Epidermal melanocyte (primary cell): ENCODE results near the gene TPSB2.
"Not testable (repeated sequence)": the region's sequence is repeated elsewhere in the genome, so short reads cannot be mapped to it uniquely, and the experiment has no call there.

Experiments
- DNase-seq: peaks from one replicate; pipeline ENCODE4 v3.0.0; 2011; ENCODE audit warnings: low spot score; ENCODE audit not compliant: insufficient read length

The TPSB2 gene

GRCh38 chr16:1241081-1241480 lies 11.1 kb upstream of the TPSB2 start:
- not testable (repeated sequence) for DNase-seq

DNA sequence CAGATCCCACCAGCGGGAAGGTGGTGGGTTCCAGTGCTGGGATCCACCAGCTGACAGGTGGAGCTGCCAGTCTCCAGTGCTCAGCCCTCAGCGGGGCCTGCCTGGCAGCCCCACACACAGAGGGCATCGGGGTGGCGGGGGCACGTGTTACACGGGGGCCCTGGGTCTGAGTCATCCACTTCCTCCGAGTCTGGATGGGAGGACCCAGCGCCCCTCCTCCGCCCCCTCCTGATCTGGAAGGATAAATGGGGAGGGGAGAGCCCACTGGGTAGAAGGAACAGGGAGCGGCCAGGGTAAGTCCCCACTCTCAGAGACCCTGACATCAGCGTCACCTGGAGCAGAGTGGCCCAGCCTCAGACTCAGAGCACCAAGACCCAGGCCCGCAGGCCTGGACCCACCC lies 10.5 kb upstream of the TPSB2 start, which contains the start of gene TPSAB1:
Gene TPSAB1 (plus strand): TSS at position 270 of the 400 bp plus-strand sequence. CDS start 234 bp downstream, outside the sequence.
- not testable (repeated sequence) for DNase-seq

GRCh38 chr16:1239575-1239974 lies 9.6 kb upstream of the TPSB2 start:
- DNase-seq = not testable (repeated sequence)

DNA sequence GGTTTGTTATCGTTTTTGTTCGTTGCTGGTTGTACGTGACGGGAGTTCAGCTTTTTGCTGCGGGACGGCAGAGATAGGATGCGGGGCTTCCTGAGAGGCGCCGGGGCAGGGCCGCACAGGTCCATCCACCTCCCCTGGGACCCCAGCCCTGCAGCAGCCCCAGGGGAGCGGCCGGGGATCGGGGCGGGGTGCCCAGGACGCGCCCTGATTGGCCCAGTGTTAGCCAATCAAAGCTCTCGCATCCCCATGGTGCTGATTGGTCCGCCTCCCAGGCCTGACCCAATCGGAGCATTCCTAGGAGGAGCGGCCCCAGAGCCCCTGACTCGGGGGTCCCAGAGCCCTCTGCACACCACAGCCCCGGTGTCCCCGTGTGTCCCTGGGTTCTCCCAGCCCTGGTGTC lies 8.9 kb upstream of the TPSB2 start:
- DNase-seq = not testable (repeated sequence)

DNA sequence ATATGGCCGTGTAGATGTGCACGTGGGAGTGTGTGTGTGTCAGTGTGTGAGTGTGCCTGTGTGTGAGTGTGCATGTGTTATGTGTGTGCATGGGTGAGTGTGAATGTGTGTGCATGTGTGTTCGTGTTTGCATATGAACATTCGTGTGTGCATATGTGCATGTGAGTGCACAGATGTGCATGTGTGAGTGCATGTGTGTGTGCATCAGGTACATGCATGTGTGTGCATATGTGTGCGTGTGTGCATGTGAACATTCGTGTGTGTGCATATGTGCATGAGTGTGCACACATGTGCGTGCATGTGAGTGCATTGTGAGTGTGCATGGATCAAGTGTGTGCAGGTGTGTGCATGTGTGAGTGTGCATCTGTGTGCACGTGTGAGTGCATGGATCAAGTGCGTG lies 8.0 kb upstream of the TPSB2 start:
- DNase-seq = no peak

DNA sequence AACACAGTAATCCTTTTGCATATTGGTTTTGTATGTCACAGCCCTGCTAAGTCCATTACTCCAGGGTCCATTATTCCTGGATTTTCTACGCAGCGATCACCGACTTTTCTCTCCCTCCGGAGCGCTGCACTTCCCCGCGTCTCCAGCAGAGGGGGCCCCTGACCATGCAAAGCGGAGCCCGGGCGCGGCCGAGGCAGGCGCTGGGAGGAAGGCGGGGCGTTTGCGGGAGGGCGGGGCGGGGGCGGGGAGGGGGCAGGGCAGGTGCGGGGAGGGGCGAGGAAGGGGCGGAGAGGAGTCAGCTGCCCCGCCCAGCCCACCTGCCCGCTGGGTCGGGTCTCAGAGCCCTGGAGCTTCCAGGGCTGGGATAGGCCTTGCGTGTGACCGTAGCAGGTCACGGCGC lies 6.7 kb upstream of the TPSB2 start:
- DNase-seq = not testable (repeated sequence)

DNA sequence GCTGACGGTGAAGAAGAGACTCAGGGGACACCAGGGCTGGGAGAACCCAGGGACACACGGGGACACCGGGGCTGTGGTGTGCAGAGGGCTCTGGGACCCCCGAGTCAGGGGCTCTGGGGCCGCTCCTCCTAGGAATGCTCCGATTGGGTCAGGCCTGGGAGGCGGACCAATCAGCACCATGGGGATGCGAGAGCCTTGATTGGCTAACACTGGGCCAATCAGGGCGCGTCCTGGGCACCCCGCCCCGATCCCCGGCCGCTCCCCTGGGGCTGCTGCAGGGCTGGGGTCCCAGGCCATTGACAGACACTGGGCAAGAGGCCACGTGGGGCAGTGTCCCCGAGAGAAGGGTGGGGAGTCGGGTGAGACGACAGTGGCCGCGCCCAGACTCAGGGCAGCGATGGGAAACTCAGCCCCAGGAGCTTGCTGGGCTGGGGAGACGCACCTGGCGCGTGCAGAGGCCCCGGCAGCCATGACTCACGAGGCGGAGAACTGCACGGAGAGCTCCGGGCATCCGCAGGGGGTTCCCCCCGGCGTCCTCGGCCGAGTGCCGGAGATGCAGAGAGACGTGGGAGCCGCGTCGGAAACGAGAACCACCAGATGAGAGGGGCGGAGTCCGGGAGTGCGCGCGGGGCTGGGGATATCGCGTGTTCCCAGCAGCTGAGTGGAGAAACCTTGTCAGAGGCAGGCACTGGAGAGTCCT lies 2.2 kb upstream of the TPSB2 start:
- DNase-seq = not testable (repeated sequence)

DNA sequence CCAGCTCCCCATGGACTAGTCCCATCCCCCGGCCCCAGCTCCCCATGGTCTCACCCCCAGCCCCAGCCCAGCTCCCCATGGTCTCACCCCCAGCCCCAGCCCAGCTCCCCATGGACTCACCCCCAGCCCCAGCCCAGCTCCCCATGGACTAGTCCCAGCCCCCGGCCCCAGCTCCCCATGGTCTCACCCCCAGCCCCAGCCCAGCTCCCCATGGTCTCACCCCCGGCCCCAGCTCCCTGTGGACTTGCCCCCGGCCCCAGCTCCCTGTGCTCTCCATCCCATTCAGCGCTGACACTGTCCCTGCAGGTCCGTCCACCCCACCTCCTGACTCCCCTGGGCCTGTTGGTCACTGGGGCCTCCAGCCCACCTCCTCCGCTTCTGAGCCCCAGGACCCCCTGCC lies 1.3 kb upstream of the TPSB2 start:
- not testable (repeated sequence) for DNase-seq

DNA sequence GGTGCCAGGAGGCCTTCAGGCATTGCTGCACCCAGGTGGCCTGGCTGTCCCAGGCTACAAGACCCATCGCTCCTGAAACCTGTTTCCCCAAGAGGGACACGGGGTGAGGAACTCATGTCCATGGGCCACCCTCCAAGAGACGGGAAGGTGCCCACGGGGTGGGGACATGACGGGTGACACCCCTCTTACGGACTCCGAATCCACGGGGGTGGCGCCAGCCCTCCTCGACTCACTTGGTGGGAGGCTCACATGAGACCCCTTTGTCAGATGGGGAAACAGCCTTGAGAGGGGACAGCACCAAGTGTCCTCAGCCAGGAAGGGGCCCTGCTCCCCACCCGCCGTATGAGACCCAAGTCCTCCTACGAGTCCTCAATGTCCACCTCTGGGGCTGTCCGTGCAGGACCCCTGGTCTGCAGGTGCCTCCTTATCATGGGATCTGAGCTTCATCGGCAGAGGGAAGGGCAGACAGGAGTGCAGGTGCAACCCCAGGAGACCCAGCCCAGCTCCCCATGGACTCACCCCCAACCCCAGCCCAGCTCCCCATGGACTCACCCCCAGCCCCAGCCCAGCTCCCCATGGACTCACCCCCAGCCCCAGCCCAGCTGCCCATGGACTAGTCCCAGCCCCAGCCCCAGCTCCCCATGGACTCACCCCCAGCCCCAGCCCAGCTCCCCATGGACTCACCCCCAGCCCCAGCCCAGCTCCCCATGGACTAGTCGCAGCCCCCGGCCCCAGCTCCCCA lies 658 bp upstream of the TPSB2 start:
- not testable (repeated sequence) for DNase-seq

DNA sequence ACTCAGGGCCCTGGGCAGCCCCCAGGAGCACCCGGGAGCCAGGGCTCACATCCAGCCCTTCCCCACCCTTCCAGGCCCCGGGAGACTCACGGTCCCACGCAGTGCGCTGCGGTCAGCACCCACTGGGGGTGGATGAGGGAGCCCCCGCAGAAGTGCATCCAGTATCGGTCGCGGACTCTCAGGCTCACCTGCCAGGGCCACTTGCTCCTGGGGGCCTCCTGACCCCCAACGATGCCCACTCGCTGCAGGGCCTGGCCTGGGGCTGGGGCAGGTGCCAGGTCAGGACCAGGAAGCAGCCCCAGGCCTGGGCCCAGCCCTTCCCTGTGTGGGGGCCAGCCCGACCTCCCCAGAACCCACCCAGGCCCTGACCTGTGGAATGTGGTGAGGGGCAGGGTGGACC lies 508 bp downstream of the TPSB2 start:
- not testable (repeated sequence) for DNase-seq

GRCh38 chr16:1228227-1228626 lies 1.8 kb downstream of the TPSB2 start:
- DNase-seq = not testable (repeated sequence)

GRCh38 chr16:1226692-1227091 lies 3.3 kb downstream of the TPSB2 start:
- DNase-seq = not testable (repeated sequence)

DNA sequence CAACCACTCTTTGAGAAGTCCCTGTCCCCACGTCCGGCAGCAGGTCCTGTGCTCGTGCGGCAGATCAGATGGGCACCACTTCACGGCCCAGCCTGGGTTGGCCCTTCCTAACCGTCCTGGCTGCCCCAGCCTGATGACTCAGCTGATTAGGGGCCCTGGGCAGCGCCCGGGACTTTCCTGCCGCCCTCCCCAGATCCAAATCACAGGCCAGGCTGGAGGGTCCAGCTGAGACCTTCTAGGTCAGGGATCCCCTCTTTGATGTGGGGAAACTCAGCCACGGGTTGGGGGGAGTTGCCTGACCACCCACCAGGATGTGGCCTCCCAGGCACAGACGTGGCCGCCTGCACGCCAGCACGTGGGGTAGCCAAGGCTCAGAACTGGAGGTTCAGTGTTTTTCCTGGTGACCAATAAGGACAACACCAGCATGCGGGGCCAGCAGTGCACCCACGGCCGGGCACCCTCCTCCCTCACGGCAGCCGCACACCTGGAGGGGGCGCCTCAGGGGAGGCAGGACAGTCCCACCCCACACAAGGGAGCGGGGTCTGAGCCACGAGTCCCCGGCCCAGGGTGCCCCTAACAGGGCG lies 4.2 kb downstream of the TPSB2 start:
- DNase-seq = not testable (repeated sequence)

DNA sequence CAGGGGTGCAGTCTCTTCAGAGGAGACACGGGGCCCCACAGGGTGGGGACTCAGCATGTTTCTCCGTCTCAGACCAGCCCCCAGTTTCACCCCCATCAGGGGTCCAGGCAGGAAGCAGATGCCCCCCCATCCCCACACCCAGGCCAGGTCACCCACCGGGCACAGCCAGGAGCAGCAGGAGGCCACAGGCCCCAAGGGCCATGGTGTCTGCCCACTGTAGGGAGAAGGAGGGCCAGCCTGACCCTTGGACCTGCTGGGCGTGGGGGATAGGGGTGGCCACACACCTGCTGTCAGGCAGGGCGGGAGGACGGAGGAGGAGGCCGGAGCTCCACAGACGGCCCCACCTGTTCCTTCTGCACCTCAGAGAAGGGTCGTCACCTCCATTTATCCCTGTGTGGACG lies 4.9 kb downstream of the TPSB2 start, which contains the start of gene TPSG1:
Gene TPSG1 (minus strand): TSS at position 218 of the 401 bp plus-strand sequence. CDS start 16 bp downstream, at position 202.
- DNase-seq = no peak

DNA sequence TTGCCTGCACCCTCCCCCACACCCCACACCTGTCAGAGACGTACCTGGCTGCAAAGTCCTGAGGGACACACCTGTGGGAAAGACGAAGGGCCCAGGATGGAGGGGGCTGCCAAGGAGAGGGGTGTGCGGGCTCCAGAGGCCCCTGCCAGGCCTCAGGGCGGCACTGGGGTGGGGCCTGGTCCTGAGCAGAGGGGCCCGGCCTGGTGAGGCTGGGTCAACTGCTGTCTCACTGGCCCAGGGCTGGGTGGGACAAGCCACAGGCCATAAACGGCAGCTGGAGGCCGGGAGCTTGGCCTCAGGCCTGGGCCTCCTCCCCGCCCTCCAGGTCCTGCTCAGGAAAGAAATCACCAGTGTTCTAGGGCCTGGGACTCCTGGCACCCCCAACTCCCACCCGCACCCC lies 5.4 kb downstream of the TPSB2 start:
- no peak for DNase-seq

GRCh38 chr16:1223355-1224214 lies 6.4 kb downstream of the TPSB2 start:
- no peak for DNase-seq

DNA sequence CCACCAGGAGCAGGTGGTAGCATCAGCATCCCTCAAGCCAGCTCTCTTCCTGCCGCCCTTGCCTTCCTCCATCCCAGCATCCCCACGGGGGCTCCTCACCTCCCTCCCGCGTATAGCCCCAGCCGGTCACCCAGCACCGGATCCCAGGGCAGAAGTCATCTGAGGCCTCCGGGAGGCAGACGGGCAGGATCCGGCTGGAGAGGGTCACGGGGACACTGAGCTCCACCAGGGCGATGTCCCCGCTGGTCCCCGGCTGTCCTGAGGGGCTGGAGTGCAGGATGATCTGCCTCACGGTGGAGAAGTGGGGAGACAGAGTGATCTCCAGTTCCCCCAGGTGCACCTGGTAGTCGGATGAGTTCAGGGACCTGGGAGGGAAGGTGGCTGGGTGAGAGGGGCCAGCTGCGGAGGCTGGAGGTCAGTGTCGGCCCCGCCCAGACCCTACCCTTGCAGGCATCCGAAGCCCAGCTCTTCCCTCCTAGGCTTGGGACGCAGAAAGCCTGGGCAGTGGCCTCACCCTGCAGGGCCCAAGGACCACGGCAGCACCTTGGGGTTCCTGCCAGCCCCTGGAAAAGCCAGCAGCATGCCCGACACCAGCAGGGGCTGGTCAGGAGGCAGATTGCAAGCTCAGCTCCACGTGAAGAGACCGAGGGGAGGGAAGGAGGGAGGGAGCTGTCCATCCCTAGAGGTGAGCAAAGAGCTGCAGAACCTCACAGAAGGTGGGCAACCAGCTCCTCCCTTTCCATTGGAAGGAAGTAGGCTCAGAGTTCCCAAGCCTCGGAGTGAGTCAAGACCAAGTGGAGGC lies 7.2 kb downstream of the TPSB2 start:
- DNase-seq = no peak

DNA sequence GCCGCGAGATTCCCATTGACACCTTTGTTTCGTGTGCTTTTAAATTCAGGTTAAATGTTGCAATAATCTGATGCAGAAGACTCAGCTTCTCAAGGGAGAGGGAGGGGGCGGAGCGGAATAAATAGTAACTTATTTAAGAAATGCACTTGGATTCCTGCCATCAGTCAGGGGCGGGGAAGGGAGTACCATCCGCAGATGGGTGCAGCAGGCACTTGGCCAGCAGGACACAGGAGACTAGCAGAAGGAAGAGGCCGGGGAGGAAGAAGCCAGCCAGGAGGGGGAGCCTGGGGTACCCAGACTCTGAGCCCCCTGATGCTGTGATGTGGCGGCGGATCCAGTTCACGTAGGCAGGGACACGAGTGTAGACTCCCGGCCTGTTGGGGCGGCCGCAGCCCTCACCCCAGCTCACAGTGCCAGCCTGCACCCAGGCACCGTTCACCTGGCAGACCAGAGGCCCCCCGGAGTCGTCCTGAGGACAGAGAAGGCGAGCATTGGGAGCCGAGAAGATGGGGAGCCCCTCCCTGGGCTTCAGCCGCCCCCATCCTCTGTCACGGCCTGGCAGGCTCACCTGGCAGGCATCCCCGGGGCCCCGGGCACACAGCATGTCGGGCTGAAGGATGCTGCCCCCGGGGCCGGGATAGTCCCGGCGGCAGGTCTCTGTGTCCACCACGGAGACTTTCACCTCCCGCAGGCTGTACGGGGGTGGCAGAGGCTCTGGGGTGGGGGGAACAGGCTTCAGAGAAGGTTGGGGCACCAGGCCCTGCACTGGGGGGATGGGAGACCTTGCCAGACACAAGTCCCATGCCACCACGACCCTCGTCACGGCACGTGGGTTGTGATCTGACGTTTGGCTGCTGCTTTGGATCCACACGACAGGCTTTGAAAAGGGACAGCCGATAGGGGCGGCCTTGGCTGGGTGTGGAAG lies 8.1 kb downstream of the TPSB2 start:
- no peak for DNase-seq
